ENCODE results near the gene NINJ2. TPM values are rescaled to one million over a fixed set of nuclear protein-coding genes. Genes with fewer than 3 reads are reported as not detected.

The NINJ2 gene
- total and polyA plus RNA-seq, 3 donors from 2014 or later: 9.2 to 17.3 (median 11.2) TPM

GRCh38 chr12:530821-531220 lies 132.4 kb downstream of the NINJ2 start:
- Histone ChIP-seq H3K4me1 (no peaks in the 10 kb centered on the region), H3K27me3 (no peaks in the 10 kb centered on the region), H3K9me3 (no peaks in the 10 kb centered on the region), H3K27ac (no peak overlapping the region), H3K4me3 (no peak overlapping the region), H3K36me3 (ENCODE audit: low read depth, missing control alignments) (no peaks in the 10 kb centered on the region)
- no peak for DNase-seq
- intact Hi-C loops (cut with DNase I; ENCODE audit: low total_unique reads): no loop called here
- TF ChIP-seq POLR2A (IDR thresholded peaks at IDR 0.05): no peak
- WGBS, 2 donors: 93 to 94% methylated on average over 6 of the region's 6 CpGs

GRCh38 chr12:530308-530707 lies 132.9 kb downstream of the NINJ2 start:
- 78 to 93% methylated on average over 6 of the region's 6 CpGs for WGBS, 2 donors
- intact Hi-C loops (cut with DNase I; ENCODE audit: low total_unique reads): no loop called here
- no peak overlapping the region for H3K4me3 ChIP-seq
- no peak overlapping the region for H3K27ac ChIP-seq
- no peaks in the 10 kb centered on the region for H3K4me1 ChIP-seq
- DNase-seq: no peak
- H3K9me3 ChIP-seq: no peaks in the 10 kb centered on the region
- H3K36me3 ChIP-seq (ENCODE audit: low read depth, missing control alignments): no peaks in the 10 kb centered on the region
- TF ChIP-seq CTCF (IDR thresholded peaks at IDR 0.05) (no peak), POLR2A (IDR thresholded peaks at IDR 0.05) (no peak)
- no peaks in the 10 kb centered on the region for H3K27me3 ChIP-seq

- no peaks in the 10 kb centered on the region for H3K9me3 ChIP-seq
- no peak overlapping the region for H3K4me3 ChIP-seq
- H3K36me3 ChIP-seq (ENCODE audit: low read depth, missing control alignments): no peaks in the 10 kb centered on the region
- H3K27me3 ChIP-seq: no peaks in the 10 kb centered on the region
- DNase-seq: no peak
- WGBS, 2 donors: 90 to 91% methylated on average over 4 of the region's 4 CpGs
- TF ChIP-seq CTCF (IDR thresholded peaks at IDR 0.05): no peak
- no peak overlapping the region for H3K27ac ChIP-seq
- no peaks in the 10 kb centered on the region for H3K4me1 ChIP-seq
- intact Hi-C loops (cut with DNase I; ENCODE audit: low total_unique reads): no loop called here
These were observed 135.5 kb downstream of the NINJ2 start for GRCh38 chr12:527729-528128.

- no peak for TF ChIP-seq CTCF (IDR thresholded peaks at IDR 0.05)
- TF ChIP-seq POLR2A (IDR thresholded peaks at IDR 0.05): no peak
- intact Hi-C loops (cut with DNase I; ENCODE audit: low total_unique reads): no loop called here
- WGBS, 2 donors: 84 to 100% methylated on average over 3 to 7 of the region's 7 CpGs
These were observed 136.0 kb downstream of the NINJ2 start for GRCh38 chr12:527241-527640.

GRCh38 chr12:526089-526488 lies 137.2 kb downstream of the NINJ2 start:
- TF ChIP-seq CTCF (IDR thresholded peaks at IDR 0.05) (no peak), POLR2A (IDR thresholded peaks at IDR 0.05) (no peak)
- Histone ChIP-seq H3K27me3 (no peaks in the 10 kb centered on the region), H3K4me1 (no peaks in the 10 kb centered on the region), H3K4me3 (no peak overlapping the region), H3K27ac (no peak overlapping the region), H3K9me3 (no peaks in the 10 kb centered on the region), H3K36me3 (ENCODE audit: low read depth, missing control alignments) (no peaks in the 10 kb centered on the region)
- intact Hi-C loops (cut with DNase I; ENCODE audit: low total_unique reads): no loop called here
- WGBS, 2 donors: 84 to 89% methylated on average over 6 of the region's 6 CpGs
- DNase-seq: no peak

More at GRCh38 chr12:527241-527640, 136.0 kb downstream of the NINJ2 start:
- H3K36me3 ChIP-seq (ENCODE audit: low read depth, missing control alignments): no peaks in the 10 kb centered on the region
- no peak overlapping the region for H3K27ac ChIP-seq
- no peak overlapping the region for H3K4me3 ChIP-seq
- H3K27me3 ChIP-seq: no peaks in the 10 kb centered on the region
- DNase-seq: no peak
- H3K9me3 ChIP-seq: no peaks in the 10 kb centered on the region
- no peaks in the 10 kb centered on the region for H3K4me1 ChIP-seq
